Activated T-cell treated with anti-CD3 and anti-CD28 coated beads for 48 hours (primary cell): ENCODE results near the gene PAX3.

Experiments used
- DNase-seq: peaks from one replicate; pipeline ENCODE4 v3.0.0-alpha.2; 2020; ENCODE audit warnings: low read depth

The PAX3 gene

DNA sequence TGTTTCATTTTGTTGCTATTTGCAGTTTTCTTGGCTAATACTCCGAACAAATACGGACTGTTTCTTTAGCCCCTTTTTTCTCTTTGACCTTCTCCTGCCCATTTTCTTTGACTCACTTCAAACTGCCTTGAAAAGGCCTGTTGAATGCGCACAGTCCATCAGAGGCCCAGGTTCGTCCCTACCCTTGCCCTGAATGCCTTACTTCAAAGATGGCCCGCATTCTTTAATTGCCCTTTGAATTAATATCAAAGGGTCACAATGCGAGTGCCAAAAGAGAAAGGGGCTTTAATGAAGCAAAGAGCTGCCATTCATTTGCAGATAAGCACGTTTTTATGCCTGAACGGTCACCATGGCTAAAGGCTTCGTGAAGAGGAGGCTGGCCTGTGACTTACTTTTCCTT, 29.7 kb downstream of the PAX3 start:
- no peak for DNase-seq

DNA sequence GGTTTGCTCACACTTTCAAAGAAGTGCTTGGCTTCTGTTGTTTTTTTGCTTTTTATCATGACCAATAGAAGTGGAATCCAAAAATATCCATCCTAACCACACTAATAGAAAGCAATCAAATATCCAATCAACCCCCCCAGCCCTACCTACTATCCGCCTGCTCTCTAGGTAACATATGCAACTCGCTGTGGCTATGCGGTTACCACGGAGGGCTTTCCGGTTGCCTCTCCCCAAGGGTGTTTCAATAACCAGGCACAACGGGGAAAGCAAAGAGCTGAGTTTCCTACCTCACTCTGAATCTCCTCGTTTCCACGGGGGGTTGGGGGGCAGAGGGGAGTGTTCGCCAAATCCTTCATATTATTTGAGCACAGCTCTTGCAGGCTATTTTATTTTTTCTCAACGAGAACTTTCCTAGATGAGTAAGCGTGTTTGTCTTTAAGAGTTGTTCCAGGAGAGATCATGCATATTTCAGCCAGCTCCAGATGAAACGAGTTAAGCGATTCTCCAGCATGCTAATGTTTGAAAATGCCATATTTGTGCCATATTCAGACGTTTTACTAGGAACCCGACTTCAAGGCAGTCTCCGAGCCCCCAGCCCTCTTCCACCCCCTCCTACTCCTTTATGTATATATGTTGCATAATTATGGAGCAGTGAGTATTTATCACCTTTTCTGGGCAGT, 30.3 kb downstream of the PAX3 start:
- DNase-seq: no peak

DNA sequence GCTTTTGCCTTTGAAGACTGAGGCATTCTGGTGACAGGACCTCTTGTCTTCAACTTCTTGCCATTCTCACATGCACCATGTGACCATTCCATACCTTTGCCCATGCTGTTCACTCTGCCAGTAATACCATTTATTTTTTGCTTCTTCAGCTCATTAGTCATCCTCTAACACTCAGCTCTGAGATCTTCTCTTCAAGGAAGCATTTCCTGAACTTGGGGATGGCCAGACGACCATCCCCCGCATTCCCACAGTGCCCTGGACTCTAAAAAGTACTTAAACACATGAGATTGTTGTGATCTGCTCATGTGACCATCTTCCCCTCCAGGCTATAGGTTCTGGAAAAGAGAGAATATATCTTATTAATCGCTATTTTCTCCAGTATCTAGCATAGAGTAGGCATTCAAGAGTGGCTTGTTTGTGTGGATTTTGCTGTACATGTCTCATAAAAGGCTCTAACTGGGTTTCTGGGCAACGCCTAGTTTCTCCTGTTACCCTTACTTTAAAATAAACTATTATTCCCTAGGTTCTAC, 33.9 kb downstream of the PAX3 start:
- no peak for DNase-seq

DNA sequence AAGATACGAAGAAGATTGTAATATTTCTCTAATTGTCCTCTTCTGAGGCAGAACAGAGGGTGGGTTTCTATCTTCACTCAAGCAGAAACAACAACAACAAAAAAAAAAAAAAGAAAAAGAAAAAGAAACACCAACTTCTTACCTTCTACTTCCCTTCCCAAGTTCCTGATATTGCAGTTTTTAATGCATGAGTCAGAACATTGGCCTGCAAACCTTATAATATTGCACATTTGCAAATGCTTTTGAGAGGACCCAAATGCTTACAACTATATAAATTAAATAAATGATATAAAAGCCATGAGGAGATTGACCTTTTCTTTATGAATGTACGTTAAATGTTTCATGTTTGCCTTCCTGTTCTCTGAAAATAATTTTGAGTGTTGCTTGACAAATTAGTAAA, 37.3 kb downstream of the PAX3 start:
- DNase-seq: no peak

DNA sequence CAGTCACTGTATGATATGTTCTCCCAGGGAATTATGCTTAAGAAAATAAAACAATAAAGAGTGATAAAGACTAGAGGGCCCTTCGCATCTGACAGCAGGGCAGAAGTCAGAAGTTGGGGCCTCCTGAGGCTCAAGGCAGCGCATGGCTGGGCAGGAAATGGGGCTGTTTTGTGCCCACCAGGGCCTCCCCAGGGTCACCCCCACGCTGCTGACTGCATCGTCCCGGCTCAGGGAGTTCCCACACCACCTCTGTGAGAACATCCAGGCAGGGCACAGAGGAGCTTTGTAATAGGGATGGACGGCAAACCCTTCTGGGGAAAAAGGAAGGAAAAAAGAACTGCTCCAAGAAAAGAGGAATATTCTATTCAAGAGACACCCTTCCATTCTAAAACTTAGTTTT, 41.2 kb downstream of the PAX3 start:
- no peak for DNase-seq

DNA sequence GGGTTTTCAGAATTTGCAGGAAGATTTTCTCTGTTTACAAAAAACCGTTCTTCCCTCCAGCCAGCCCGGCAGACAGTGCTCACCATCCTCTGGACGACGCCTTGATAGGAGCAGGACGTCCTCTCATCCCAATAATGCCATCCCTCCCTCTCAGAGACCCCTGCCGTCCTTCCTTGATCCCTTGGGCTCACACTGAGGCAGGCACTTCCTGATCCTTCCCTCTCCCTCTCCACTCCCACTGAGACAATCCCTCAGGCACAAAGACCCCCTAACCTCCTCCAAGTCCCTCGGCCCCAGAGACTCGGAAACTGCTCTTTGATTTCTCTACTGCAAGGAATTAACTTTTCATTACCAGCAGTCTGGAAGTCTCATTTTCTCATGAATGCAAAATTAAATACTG, 42.5 kb downstream of the PAX3 start:
- DNase-seq: no peak

DNA sequence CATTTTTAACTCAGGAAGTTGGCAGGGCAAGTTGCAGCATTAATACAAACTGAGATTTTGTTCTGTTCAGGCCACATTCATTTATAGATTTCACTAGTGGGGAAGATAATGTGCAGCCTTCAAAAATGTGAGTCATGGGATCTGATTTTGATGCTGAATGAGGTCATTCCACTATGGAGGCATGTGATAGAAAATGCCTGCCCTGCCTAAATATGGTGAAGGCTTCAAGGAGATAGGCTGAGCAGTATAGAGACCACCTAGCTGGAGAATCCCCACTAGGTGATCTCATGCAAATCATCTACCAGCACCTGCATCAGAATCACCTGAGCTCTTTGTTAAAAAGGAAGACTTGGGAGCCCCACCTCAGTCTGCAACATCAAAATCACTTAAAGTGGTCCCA, 43.7 kb downstream of the PAX3 start:
- DNase-seq: no peak

DNA sequence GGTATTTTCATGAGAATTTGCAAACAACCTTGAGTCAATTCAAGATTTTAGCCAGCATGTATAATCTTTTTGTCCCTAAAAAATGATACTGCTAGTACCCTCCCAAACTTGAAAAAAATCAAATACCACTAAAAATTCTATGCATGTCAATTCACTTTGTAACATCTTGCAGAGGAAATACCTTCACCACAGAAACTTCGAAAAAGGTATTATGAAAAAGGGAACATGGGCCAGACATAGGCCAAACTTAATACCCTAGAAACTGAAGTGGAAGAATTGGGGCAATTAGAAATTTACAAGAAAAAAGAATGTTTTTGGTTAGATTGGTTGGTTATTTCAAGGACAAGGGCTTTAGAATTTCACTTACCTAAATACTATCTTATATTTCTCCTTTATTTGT, 48.5 kb downstream of the PAX3 start:
- no peak for DNase-seq

DNA sequence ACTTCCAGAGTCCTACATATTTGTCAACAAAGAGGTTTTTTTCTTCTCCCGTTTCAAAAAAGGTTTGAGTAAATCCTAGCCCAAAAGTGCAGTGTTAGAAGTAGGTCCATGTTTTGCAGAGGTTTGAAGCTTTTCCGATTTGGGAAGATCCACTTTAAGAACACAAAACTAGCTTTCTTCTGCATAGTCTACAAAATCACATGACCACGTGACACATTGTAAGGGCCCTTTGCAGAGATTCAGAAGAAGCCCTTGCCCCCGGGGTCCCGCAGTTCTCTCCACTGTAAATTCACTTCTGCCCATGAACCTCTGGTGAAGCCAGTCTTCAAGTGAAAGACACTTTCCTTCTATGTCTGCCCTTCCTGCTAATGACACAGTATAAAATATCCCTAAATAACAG, 49.4 kb downstream of the PAX3 start:
- no peak for DNase-seq

DNA sequence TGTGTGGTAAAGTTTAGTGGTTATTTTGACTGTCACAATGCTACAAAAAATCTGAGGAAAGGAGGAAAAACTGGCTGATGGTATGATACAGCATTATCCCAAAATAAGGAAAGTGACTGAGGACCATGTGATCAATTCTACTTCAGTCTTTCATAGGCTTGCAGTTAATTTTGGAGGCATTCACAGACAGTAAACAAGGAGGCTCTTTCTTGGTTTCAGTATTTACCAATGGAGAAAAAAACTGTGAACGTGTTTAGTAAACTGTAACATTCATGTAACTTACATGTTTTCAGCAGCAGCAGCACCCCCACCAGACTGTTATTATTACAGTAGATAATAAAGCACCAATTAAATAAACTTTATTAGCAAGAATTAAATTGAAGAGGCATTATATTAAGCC, 50.0 kb downstream of the PAX3 start:
- DNase-seq: no peak

DNA sequence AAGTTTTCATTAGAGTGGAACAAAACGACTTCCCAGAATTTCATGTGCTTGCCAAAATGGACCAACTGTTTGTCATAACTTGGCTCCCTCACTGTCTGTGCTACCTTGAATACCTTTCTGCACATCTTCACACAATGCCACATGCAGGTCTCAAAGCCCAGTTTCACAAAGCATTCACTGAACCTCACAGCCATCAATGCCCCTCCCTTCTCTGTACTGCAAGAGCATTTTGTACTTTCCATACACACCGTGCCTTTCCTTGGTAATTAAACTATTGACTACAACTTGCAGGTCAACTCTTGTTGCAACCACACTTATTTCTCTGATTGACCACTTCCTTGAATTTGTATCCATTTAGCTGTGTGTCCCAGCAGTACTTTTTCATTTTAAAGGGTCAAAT, 50.5 kb downstream of the PAX3 start:
- DNase-seq: no peak

DNA sequence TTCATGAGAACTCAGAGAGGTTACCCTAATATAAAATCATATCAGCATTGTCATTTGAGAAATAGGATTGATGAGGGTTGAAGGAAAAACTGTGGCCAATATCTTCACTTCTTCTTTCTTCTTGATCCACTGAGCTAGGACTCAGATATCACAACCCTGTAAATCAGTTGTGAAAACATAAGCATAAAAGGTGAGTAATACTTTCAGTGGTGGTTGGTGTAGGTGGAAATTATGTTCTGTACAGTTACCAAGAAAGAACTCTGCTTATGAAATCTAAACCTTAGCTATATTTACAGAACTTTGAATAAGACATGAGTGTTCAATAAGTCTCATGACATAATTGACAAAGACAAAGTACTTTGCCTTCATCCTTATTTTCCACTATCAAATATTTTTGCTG, 56.3 kb downstream of the PAX3 start:
- DNase-seq: no peak

DNA sequence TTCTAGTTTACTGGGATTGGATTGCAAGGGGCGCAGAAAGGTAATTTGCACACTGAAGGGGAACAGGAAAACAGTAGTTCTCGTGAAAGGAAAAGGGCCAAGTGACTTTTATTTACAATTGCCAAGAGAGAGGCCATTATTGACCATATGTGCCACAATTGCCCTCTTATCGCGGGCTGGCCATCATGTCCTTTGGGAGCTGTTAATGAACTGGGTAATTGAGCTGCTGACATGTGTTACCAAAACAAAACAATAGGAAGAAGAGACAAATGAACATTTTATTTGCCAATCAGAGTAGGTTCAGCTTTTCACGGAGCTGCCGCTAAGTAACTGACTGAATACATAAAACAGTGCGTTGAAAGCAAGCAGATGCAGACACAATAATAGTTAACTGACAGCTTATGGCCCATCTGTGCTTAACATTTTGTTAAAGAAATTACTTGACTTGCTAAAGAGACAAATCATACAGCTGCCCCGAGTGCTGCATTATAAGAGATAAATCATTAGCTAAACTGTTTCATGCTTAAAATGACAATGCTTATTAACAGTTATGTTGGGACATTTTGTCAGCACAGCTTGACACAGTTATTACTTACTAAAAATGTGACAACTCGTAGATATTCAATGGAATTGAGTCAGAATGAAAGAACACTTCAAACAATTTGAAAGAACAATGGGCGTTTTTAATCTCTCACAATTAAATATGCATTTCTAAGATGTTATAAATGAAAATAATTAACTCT, 57.5 kb downstream of the PAX3 start:
- DNase-seq: no peak

DNA sequence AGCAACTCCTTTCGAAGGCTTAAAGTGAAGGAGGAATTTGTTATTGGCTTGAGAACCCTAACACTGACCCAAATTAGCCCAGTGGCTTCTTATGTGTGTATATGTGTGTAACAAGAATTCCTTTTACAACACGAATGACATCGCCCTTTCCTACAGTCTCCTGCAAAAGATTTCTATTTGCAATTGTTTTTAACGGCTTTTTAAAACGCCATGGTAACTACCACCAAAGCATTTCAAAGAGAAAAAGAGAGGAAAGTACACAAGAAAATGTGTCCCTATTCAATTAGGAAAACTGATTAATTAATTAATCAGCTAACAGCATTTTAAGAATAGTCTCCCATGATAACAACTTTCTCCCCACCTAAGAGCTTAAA, 58.1 kb downstream of the PAX3 start:
- no peak for DNase-seq

DNA sequence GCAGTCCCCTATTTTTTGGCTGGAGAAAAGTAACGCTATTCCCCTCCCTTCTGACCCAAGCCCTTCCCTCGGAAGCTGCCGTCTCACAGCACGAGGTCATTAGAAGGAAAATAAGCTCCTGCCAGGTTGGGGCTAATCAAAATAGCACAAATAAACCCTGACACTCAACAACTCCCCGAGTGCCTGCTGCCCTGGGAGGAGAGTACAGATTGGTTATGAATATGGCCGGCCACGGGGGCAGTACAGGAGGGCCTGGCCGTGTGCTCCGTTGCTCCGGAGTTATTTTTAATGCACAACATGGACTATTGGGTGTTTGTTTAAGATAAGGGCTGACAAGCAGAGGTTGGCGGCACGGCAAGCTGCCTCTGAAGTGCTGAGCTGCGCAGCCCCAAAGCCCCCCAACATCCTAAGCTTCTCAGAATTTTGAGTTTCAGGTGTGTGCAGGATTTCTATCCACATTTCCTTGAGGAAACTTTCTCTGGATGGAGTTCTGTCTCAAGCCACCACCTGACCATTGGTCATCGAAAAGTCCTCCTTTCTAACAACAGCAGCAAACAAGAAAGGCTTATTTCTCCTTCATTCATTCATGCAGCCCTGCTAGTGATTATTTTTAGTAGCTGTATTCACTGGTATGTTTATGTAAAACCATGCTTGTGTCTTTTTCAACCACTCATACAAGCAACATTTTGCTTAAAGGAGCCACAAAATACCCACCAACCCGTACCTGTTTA, 58.7 kb downstream of the PAX3 start:
- DNase-seq: no peak

DNA sequence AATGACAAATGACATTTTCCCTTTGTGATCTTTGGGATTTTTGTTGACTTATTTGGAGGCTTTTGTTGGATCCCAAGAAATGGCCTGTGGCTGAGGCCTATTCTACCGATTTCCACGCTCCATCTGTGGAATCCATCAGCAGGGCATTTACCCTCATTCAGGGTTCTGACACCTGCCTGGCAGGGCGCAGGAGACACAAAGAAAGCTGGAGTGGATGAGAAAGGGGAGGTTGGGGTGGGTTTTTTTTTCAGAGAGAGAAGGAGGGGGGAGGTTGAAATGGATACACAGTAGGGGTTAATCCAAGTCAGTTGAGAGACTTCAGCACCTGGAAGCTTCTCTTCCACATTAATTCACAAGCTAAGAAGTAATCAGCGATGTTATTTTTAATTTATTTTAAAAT, 59.7 kb downstream of the PAX3 start:
- no peak for DNase-seq

DNA sequence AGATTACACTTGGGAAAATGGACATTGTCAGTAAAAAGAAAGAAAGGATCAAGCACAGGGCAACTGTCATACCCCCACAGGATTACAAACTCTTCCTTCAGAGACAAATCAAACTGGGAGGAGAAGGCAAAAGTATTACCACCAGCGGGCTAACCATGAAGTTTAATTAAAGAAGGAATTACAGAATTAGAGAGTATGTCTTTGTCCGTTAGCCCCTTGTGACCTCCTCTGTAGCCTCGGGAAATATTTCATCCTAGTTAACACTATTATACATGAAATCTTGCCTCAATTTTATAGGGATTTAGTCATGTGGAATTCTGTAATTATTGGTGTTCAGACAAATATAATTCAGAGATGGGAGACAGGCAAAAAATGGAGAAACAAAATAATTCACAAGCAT, 60.7 kb downstream of the PAX3 start:
- DNase-seq: no peak

DNA sequence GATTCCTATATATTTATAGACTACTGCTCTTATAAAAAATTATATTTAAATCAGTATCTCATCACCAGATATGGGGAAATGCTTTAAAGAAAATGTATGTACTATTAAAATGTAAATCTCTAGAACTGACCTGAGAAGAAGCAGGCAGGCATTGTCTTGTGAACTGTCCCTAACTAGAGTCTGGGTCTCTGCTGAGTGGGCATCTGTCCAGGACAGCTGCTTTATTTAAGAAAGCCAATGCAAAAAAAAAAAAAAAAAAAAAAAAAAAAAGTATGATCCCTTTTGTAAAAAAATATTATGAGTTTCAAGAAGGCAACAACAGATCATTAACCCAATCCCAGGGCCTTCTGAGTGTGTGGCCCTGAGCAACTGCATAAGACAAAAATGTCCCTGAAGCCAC, 66.0 kb downstream of the PAX3 start:
- DNase-seq: no peak

DNA sequence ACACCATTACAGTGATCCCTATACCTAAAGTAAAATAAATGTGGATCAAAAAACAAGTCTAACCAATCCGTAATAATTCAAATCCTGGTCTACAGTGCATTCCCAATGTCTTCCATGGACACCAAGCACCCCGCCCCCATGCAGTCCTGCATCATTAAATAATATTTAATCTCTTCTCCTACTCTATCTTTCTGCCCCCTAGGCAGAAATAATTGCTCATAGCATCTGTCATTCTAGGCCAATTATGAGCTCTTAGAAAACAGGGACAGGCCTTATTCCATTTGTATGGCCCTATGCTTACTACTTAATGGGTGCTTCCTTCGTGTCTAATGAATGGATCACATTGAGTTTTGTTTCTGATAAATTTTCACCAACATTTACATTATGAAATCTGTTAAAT, 66.4 kb downstream of the PAX3 start:
- DNase-seq: no peak

DNA sequence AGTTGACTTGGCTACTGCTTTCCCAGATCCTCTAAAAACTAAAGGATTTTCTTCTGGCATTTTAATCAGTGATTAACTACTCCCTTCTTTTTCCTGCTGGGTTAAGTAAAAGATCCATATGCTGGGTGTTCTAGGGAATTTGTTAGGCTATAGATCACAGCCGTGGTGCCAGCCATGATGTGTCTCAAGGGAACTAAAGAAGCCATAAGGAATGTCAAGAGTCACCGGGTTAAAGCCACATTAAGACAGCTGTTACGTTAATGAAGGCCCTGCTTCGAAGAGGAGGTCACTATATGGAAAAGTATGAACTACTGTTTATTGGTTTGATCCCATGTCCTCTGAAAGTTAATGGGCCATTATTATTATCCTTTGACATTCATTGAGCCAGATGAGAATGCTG, 70.7 kb downstream of the PAX3 start:
- no peak for DNase-seq

DNA sequence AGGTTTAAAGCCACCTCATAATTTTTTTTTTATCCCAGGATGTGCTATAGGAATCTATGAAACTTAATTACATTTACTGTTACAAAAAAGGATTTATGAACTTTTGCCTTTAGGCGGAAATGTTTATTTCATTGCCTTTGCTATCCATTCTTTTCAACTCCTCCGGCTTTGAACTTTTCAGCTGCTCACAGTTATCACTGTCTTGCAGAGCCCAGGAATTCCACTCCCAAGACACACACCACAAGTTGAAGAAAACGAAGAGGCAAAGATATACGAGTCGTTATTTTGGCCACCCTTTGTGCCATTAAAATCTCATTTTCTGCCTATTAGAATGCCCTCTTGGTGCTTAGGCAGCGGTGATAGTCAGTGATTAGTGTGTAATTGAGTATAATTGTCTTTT, 80.0 kb downstream of the PAX3 start:
- no peak for DNase-seq

DNA sequence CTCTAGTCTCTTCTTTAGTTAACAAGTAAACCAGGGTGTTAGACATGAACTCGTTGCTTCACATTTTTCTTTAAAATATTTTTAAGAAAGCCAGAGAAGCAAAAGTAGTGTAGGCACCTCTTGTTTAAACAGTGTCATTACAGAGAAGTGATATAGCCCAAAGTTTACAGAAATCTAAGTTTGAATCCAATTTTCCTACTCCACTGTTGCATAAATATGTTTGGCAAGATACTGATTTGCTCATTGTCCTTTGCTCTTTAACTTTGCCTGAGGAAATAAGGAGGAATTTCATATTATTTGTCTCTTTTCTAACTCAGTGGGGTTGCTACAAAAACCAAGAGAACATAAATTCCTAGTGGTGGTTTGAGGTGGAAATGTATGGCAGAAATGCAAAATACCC, 81.1 kb downstream of the PAX3 start:
- DNase-seq: no peak

DNA sequence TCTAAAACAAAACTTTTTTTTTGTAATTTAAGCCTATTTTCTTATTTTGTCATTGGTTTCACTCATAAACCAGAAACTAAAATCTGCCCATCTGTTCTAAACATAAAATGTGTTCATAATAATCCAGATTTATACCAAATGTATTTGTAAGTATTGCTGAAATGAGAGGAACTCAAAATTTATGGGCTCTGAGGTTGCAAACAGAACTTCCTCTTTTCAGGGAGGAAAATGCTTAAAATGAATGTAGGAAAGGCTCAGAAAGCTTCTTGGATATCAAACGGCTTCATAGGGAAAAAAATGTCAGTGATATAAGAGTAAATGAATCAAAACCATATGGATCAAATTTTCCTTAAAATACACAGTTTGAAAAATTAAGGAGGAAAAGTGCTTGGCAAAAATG, 83.9 kb downstream of the PAX3 start:
- DNase-seq: no peak
